Fibroblast of skin of back (primary cell): Measurements from ENCODE around the gene PITPNC1.
"Not testable (repeated sequence)": the region's sequence is repeated elsewhere in the genome, so short reads cannot be mapped to it uniquely, and the experiment has no call there.

Experiments
- DNase-seq: peaks from one replicate; pipeline ENCODE4 v3.0.0-alpha.2; 2013

PITPNC1 gene

DNA sequence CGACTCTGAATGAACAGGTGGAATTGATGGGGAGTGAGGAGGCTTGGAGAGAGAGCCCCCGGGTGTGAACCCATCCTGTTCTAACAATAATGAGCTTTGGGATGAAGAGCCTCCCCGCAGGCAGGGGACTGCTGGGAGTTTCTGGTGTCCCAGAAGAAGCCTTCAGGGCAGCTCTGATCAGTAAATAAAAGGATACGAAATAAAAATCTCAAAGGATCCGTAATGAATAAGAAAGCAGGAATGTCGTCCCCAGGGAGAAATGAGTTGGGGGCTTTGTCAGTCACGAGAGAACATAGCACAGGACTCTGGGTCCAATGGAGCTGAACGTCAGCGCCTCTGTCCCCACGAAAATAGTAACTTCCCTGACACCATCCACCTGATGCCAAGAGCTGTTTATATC, 113.4 kb downstream of the PITPNC1 start:
- peak; percentile 50 for DNase-seq

DNA sequence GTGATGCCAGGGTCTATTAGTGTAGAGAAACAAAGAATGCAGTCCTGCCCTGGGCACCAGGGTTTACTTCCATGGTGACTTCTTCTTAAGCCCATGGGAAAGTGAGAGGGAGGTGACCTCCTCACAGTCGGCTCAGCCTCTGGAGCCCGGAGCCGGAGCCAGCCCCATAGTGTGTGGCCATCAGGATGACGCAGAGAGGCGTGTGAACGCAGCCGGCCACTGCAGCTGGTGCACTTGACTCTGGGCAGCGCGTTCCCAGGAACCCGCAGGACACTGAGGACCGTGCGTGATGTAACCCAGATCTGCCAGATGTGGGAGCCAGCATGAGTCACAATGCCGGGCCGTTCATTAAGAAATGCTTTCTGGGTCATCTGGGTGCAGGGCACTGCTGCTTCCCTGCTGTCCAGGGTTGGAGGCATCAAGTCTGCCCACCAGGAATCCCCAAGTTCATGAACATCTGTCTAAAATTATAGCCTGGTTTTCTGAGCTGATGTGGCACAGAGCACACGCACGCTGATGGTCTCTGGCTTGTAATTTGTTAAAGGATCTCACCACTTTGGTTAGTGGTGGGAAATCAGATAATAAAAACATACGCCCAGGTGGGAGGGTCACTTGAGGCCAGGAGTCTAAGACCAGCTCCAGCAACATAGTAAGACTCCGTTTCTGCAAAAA, 114.1 kb downstream of the PITPNC1 start:
- DNase-seq = peak; percentile 91

DNA sequence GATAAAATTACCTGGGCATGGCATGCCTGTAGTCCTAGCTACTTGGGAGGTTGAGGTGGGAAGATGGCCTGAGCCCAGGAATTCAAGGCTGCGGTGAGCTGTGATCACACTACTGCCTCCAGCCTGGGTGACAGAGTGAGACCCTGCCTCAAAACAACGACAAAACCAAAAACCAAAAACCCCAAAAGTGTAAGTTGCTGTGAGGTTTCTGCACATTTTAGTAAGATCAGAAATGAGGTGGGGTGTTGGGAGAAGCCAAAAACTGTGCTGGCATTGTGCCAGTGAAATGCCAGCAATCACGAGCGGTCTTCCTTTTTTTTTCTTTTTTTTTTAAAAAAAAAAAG, 114.6 kb downstream of the PITPNC1 start:
- no peak for DNase-seq

DNA sequence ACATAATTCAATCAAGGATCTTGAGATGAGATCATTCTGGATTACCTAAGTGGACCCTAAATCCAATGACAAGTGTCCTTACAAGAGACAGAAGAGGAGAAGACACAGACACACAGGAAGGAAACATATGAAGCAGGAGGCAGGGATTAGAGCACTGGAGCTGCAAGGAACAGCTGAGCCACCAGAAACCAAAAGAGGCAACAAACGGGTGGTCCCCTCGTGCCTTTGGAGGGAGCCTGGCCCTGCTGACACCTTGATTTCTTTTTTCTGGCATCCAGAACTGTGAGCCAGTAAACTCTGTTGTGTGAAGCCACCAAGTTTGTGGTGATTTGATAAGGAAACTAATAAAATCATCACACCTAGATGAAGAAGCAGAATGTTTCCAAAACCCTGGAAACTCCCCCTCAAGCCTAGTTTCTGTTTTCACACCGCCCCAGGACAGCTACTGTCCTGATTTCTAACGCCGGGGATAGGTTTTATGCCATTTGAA, 115.2 kb downstream of the PITPNC1 start:
- no peak for DNase-seq

DNA sequence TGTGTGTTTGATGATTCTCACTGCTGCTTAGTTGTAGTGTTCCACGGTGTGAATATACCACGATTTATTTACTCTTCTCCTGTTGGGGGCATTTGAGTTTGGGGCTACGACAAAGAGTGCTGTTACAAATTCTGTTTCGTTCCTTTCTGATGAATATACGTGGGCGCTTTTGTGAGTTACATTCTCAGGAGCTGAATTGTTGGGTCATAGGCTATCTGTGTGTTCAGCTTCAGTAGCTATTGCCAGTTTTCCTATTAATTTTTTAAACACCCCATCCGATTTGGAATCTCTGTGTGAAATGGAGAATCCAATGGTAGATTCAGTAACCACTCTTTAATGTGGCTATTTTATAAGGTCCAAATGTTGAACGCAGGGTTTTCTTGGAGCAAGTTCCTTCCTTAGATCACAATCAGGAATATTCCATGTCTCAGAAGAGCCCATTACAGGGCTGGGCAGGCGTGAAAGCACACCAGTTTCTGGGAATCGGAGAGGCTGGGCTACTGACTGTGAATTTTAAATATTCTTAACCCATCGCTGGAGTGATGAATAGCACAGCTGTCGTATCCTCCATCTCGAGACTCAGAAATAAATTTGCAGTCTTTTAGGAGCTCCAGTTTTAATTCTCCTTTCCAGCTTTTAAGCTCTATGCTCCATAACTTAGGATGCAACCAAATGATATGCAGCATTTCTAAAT, 115.9 kb downstream of the PITPNC1 start:
- no peak for DNase-seq

DNA sequence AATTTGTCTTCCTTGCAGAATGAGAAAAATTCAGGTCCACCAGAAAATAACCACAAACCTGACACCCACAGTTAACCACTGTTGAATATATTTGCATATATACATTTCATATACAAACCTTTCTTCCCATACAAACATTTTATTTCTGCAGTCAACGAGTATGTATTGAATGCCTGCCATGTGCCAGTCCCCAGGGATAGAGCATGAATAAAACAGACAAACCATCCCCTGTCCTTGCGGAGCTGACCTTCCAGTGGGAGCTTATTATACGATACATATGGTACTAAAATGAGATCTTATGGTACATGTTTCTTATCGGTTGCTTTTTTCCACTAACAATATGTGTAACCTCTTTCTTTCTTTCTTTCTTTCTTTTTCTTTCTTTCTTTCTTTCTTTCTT, 116.7 kb downstream of the PITPNC1 start:
- DNase-seq = no peak

DNA sequence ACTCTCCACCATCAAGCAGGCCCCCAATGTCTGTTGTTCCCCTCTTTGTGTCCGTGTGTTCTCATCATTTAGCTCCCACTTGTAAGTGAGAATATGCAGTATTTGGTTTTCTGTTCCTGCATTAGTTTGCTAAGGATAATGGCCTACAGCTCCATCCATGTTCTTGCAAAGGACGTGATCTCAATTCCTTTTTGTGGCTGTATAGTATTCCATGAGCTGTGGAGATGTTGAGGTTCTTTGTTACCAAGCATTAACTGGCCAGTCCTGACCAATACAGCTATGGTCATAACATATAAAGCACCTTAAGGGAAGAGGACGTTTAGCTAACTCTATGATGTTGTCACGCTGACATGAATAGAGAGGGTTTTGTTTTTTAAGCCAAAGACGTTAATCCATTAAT, 118.5 kb downstream of the PITPNC1 start:
- DNase-seq = not testable (repeated sequence)

DNA sequence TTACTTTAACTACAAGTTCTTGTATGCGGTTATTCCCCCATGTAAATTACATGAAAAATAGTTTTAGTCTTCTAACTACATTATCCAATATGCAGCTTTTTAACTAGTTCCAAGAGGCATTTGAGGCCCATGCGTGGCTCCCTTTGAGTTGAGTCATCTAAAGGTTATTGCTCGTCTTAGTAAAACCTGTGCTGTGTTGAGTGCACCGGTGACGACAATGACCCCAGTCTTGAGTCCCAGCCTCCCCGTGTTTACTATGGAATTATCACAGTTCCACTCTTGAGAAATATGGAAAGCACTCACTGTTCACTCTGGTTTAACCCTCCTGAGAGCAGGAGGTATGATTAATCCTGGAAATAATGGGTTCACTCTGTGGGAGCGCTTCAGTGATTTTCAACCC, 119.2 kb downstream of the PITPNC1 start:
- DNase-seq = no peak

DNA sequence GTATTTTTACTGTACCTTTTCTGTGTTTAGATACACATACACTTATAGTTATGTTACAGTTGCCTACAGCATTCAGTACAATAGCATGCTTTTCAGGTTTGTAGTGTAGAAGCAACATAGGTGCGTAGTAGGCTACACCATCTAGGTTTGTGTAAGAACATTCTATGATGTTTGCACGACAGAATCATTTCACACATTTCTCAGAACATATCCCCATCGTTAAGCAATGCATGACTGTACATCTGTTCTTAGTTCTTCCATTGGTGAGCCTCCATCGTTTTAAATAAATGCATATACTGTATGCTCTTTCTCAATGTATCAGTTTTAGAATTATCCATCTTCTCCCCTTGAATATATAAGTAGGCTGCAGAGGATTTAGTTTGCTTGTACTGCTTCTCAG, 122.6 kb downstream of the PITPNC1 start:
- DNase-seq = no peak

DNA sequence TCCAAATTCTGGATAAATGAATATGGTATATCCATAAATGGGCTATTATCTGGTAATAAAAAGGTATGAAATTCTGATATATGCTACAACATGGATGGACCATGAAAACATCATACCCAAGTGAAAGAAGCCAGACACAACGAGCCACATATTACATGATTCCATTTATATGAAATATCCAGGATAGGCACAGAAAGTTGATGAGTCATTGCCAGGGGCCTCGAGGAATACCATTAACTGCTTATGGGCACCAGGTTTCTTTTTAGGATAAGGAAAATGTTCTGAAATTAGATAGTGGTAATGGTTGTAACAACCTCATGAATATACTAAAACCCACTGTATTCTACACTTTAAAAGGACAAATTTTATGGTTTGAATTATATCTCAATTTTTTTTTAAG, 123.2 kb downstream of the PITPNC1 start:
- DNase-seq = peak; percentile 36

DNA sequence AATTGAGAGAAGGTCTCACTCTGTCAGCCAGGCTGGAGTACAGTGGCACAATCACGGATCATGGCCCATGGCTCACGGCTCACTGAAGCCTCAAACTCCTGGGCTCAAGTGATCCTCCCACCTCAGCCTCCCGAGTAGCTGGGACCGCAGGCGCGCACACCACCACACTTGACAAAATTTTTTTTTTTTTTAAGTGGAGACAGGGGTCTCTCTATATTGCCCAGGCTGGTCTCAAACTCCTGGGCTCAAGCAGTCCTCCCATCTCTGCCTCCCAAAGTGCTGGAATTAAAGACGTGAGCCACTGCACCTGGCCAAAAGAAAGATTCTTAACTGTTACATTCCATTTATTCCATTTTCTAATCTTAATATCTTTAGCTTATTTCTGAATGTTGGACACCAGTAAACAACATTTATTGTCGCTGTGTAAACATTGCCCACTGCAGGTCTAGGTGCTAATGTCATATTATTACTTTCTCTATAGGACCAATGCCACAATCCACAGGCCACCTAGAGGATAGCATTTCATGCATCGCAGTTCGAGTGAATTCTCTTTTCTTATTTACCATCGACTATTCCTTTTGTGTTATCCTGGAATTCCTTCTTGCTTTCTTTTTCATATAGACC, 123.7 kb downstream of the PITPNC1 start:
- no peak for DNase-seq

DNA sequence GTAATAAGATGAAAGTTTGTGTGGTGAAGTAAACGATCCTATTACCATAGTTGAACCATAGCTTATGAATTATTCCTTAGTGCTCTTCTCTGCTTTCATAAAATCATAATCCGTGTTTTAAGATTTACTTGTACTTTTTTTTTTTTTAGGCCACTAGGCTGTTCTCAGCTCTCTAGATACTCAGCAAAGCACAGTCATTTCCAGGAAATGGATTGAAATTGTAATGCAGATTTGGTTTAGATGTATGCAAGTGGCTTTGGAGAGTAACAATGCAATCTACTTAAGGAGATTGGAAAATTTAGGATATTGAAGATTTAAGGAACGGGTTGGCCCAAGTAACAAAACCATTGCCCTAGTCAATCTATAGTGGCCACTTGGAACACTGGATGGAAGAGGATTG, 125.1 kb downstream of the PITPNC1 start:
- DNase-seq = no peak

DNA sequence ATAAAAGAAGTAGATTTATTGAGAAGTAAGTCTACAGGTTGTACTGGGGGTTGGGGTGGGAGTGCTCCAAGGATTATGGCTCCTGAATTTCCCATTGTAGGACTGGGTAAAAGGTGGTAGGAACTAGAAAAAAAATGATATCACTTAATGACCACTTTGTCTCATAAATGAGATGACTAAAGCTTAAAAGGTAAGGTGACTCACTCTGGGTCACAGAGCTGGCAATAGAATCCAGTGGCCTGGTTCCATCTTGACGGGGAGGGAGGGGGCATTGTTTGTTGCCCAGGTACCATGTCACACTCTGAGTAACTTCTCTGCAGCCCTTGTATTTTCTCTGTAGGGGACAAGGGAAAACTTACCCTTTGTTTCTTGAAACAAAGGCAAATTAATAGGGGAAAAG, 126.1 kb downstream of the PITPNC1 start:
- DNase-seq = no peak

DNA sequence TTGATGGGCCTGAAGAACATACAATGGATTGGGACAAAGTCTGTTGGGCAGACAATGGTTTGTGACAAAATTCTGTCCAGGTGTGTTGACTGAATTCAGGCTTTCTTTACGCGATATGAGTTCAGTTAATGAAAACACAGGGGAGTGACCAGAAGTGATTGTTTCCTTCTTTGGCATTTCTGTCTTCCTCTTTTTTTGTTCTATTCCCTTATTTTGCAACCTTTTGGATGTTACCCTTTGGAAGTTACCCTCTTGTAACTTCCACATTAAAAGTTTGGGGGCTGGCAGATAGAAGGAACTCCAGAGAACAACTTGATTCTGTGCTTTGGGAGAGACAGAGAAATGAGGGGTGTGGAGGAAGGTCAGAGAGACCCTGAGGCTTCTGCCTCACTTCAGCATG, 126.7 kb downstream of the PITPNC1 start:
- DNase-seq = no peak

DNA sequence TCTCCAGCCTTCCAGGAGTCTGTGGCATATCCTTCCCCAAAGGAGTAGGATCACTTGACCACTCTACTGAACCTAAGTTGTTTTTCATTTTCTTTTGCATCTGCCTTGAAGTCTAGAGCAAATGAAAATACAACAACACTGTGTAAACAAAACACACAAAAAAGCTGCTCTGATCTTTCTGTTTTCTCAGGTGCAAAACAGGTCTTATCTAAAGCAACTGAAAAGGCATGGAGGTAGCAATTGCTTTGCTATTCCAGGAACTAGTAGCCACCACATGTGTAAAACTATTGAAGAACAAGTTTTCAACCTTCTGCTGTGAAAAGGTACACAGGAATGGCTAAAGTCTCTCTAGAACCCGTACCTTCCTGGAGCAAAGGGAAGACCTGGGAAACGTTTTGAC, 127.1 kb downstream of the PITPNC1 start:
- no peak for DNase-seq

DNA sequence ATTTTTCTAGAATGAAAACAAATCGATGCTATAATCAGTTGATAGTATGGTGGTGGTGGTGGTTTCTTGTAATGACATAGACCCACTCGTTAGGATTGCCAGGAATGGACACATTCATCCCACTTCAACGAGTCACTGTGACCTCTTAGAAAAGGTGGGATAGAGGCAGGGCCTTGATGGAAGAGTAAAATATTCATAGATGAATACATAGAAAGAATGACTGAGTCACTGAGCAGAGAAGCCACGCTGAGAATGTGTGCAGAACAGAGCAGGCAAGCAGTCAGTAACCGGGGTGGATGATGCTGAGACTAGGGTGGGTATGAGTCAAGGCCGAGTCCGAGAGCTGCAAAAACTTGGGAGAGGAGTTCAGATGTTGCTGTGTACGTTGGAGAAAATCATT, 129.9 kb downstream of the PITPNC1 start:
- peak; percentile 84 for DNase-seq

DNA sequence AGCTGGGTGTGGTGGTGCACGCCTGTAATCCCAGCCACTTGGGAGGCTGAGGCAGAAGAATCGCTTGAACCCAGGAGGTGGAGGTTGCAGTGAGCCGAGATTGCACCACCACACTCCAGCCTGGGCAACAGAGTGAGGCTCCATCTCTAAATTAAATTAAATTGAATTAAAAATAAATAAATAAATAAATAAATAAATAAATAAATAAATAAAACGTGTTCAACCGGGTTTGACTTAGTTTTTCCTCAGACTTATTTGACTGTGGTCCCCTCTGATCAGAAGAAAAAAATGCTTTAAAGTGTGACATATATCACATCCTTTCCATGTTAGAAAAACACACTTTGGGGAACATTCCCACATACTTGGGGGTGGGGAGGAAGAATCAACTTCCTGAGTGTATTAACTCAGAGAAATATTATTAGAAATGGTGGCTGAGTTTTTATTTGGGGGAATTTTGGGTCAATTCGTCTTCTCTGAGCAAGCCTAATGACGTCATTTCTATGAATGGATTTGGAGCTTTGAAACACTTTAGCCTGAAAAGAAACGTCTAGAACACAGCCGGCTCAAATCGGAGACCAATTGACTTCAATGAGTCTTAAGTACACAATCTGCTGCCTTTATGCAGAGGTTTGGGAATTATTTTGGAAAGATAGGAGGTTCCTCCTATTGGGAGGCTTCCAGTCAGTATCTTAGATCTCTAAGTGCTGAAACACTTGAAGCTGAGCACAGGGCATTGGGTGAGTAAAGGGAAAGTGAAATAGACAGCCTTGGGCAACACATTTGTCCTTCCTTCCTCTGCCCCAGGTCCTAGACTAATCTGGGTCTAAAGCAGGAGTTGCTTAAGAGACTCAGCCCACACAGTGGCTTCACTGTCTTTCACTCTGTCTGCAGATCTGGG, 132.6 kb downstream of the PITPNC1 start:
- DNase-seq = no peak

DNA sequence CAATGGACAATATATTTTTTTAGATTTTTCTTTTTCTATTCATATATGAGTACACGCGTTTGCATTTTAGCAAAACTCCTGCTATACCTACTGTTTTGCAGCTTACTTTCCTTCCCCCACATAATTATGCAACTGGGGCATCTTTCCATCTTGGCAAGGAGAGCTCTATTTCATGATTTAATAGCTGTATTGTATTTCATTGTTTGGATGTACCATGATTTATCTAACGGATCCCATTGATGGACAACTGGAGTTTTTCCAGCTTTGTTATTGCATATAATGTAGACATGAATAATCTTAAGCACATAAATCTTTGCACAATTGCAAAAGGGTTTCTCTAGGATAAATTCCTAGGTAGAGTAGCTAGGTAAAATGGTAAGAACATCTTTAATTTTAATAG, 133.9 kb downstream of the PITPNC1 start:
- no peak for DNase-seq

DNA sequence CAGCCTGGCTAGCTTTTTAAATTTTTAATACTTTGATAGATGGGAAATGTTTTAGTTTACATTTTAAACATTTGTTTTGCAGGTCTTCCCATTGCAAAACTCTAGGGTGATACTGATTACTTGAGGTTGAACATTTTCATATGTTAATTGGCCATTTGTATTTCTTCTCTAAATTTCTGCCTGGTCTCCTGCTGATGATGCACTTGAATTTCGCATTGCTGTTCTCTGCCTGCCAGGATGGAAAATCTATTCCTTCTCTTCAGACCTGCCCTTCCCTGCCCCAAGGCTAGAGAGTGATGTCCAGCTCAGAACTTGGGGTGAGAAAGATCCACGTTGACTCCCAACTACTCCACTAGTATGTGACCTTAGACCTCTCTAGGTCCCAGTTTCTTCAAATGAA, 134.7 kb downstream of the PITPNC1 start:
- DNase-seq = no peak

DNA sequence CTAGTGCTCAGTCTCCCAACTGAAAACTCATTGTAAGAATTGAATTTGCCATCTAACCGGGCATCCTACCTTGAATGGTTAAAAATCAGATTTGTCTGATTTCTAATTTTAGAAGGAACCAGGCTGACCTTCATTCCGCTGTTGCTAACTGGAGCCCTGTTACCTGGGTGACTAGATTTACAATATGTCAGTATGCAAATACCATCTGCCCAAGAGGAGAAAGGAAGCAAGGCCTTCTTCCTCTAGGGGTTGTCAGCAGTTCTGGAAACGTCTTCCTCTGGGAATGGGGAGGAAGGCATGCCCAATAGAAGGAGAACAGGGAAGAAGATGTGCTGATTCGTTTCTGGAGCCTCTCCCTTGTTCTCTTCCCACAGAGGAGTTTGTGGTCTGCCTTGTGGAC, 137.9 kb downstream of the PITPNC1 start:
- no peak for DNase-seq

DNA sequence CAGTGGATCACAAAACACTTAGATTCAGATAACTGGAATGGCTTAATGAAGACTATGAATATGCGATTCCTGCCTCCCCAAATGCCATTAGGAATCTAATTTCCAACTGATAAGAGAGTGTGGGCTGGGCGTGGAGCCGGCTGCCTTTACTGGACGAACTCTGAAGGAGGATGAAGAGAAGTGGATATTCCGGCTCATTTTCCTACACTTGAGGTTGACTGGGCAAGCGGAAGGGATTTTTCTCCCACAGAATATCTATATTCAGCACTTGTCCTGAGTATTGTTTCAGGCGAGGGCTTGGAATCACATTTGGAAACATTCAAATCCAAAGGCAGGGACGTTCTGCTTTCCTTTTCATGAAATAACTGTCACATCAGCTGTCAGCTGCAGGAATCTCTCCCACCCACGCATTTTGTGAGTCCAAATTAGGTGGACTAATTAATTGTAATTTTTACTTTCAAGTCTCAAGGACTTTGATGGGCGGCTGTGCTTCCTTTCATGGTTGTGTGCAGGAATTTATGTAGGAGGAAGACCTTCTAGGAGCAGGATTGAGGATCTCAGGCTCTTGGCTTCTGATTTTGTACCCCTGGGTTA, 138.5 kb downstream of the PITPNC1 start:
- DNase-seq = no peak

DNA sequence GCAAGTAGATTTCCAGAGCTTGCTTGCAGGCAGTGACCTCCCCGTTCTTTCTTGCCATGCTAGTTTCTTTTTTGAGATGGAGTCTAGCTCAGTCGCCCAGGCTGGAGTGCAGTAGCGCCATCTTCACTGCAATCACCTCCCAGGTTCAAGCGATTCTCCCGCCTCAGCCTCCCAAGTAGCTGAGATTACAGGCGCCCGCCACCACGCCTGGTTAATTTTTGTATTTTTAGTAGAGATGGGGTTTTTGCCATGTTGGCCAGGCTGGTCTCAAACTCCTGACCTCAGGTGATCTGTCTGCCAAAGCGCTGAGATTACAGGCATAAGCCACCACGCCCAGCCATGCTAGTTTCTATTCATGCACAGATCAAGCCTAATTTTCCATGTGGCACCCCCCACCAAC, 139.5 kb downstream of the PITPNC1 start:
- not testable (repeated sequence) for DNase-seq

DNA sequence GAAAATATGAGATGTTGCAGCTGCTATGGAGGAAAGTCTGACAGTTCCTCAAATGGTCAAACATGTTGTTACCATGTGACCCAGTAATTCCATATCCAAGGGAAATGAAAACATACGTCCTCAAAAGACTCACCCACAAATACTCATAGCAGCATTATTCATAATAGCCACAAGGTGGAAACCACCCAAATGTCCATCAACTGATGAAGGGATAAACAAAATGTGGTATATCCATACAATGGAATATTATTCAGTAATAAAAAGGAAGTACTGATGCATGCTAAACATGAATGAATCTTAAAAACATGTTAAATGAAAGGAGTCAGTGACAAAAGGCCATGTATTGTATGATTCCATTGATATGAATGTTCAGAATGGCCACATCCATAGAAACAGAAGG, 140.2 kb downstream of the PITPNC1 start:
- no peak for DNase-seq
